B cell (primary cell): ENCODE results near the gene JAKMIP2. TPM values are rescaled to one million over a fixed set of nuclear protein-coding genes. Genes with fewer than 3 reads are reported as not detected.

ENCODE experiments used
- ATAC-seq: fragments of 200-7000 bp; cut with Tn5 transposase; one replicate; pipeline ENCODE4 v1.10.0; 2021; ENCODE audit warnings: low read depth, mild to moderate bottlenecking, moderate number of reproducible peaks, moderate library complexity
- CTCF ChIA-PET: fragments of 350-600 bp; sonication (Branson Sonifier 250); formaldehyde crosslinking; loops from one replicate; lab custom pipeline; 2021; ENCODE audit warnings: antibody characterized with exemption, inconsistent platforms; lab: Charles Lee
- POLR2A ChIA-PET: fragments of 350-600 bp; sonication (Branson Sonifier 250); formaldehyde crosslinking; loops from one replicate; lab custom pipeline; 2021; ENCODE audit warnings: antibody characterized with exemption; lab: Charles Lee
- DNase-seq: peaks from one replicate; pipeline ENCODE4 v3.0.0; 2013
- H2AFZ ChIP-seq: 2 replicates; pipeline ENCODE4 v1.6.1; 2012; ENCODE audit warnings: mild to moderate bottlenecking, low read depth, low read length; ENCODE audit not compliant: insufficient read depth, poor library complexity, severe bottlenecking
- H3K27ac ChIP-seq, 2 donors: 1 replicate in 1 of 2; 2 replicates in 1 of 2; pipeline ENCODE4 v1.5.1; 2012 to 2013; ENCODE audit warnings: low read length in 2 of 2, mild to moderate bottlenecking in 2 of 2, moderate library complexity in 1 of 2
- H3K27me3 ChIP-seq, 4 experiments: fragments of 200-600 bp in 1 of 4; sonication (generic) in 1 of 4; replicated peaks in 1 of 4; 1 replicate in 2 of 4; 2 replicates in 2 of 4; pipeline versions ENCODE4 v1.6.1 to v1.7.0; 2013 to 2016; ENCODE audit warnings: low read length in 3 of 4, mild to moderate bottlenecking in 2 of 4, mixed read lengths in 1 of 4, moderate library complexity in 1 of 4; ENCODE audit not compliant: insufficient read depth in 4 of 4, control insufficient read depth in 3 of 4; ENCODE audit errors: control extremely low read depth in 1 of 4
- H3K36me3 ChIP-seq, 2 experiments: replicated peaks in 1 of 2; 1 replicate in 1 of 2; 2 replicates in 1 of 2; pipeline versions ENCODE4 v1.6.1 to v1.7.1; 2013; ENCODE audit warnings: low read length in 1 of 2; ENCODE audit not compliant: insufficient read depth in 2 of 2, control insufficient read depth in 1 of 2; ENCODE audit errors: control extremely low read depth in 1 of 2, extremely low read depth in 1 of 2
- H3K4me1 ChIP-seq, 2 donors: fragments of 200-600 bp in 1 of 2; sonication (generic) in 1 of 2; 1 replicate in 1 of 2; 2 replicates in 1 of 2; pipeline versions ENCODE4 v1.5.1 to v1.6.1; 2013 to 2017; ENCODE audit warnings: low read length in 2 of 2; ENCODE audit not compliant: control insufficient read depth in 2 of 2, insufficient read depth in 2 of 2
- H3K4me2 ChIP-seq: replicated peaks from 2 replicates; pipeline ENCODE3; 2012; ENCODE audit warnings: mild to moderate bottlenecking, low read depth, low read length; ENCODE audit not compliant: poor library complexity, severe bottlenecking
- H3K4me3 ChIP-seq, 5 experiments: fragments of 200-600 bp in 1 of 5; sonication (generic) in 1 of 5; 1 replicate in 3 of 5; 2 replicates in 2 of 5; pipeline versions ENCODE4 v1.5.1 to v1.7.0; 2011 to 2016; ENCODE audit warnings: low read length in 4 of 5, mild to moderate bottlenecking in 4 of 5, low read depth in 2 of 5, control low read depth in 1 of 5, moderate library complexity in 1 of 5; ENCODE audit not compliant: insufficient read depth in 1 of 5; ENCODE audit errors: control extremely low read depth in 1 of 5, extremely low read depth in 1 of 5
- H3K79me2 ChIP-seq: fragments of 200-600 bp; sonication (generic); one replicate; pipeline ENCODE4 v1.6.0; 2016; ENCODE audit warnings: low read length; ENCODE audit not compliant: control insufficient read depth, insufficient read depth
- H3K9ac ChIP-seq: fragments of 200-600 bp; sonication (generic); 2 replicates; pipeline ENCODE4 v1.6.1; 2017; ENCODE audit warnings: mild to moderate bottlenecking, low read length, moderate library complexity
- H3K9me3 ChIP-seq, 3 donors: one replicate each; pipeline versions ENCODE4 v1.6.1 to v1.7.1; 2013; ENCODE audit warnings: low read length in 2 of 3; ENCODE audit not compliant: control insufficient read depth in 2 of 3, insufficient read depth in 1 of 3; ENCODE audit errors: control extremely low read depth in 1 of 3
- H4K20me1 ChIP-seq: 2 replicates; pipeline ENCODE4 v1.6.0; 2012; ENCODE audit warnings: mild to moderate bottlenecking, low read length; ENCODE audit not compliant: insufficient read depth, control insufficient read depth, poor library complexity, severe bottlenecking
- H3K27ac Mint-ChIP-seq: one replicate; pipeline ENCODE4 v1.8.0; 2021; ENCODE audit warnings: mixed read lengths
- H3K27me3 Mint-ChIP-seq: one replicate; pipeline ENCODE4 v1.8.0; 2021; ENCODE audit warnings: mixed read lengths
- H3K4me1 Mint-ChIP-seq: one replicate; pipeline ENCODE4 v1.8.0; 2021; ENCODE audit warnings: mixed read lengths
- H3K4me3 Mint-ChIP-seq: one replicate; pipeline ENCODE4 v1.8.0; 2021; ENCODE audit warnings: mixed read lengths
- H3K9me3 Mint-ChIP-seq: one replicate; pipeline ENCODE4 v1.8.0; 2022; ENCODE audit warnings: mixed read lengths; ENCODE audit not compliant: insufficient read depth
- EZH2 ChIP-seq: IDR thresholded peaks from 2 replicates; pipeline ENCODE4 v1.6.1; 2012; ENCODE audit warnings: borderline replicate concordance, low read depth, mild to moderate bottlenecking, moderate library complexity, low read length; ENCODE audit not compliant: insufficient read depth, poor library complexity, severe bottlenecking
- WGBS: methylation state at CpG from one replicate; pipeline ENCODE4 v1.1.5; 2013; ENCODE audit warnings: missing lambda C conversion rate; ENCODE audit not compliant: insufficient coverage; 5-methylcytosine and 5-hydroxymethylcytosine counted together
- intact Hi-C: fragments of 100-400 bp; cut with micrococcal nuclease; formaldehyde crosslinking; loops from one replicate; pipeline ENCODE4 v1.10.0; 2022
- polyA plus RNA-seq: library from polyadenylated mRNA; depleted of rRNA; stranded (reverse); fragments of >200 nt; gene quantifications from 2 replicates; pipeline ENCODE4 v1.2.3, GENCODE V29; 2012
- total RNA-seq, 2 donors: library from RNA; stranded (reverse); fragments of 120-200 nt in 1 of 2; gene quantifications; 1 replicate in 1 of 2; 2 replicates in 1 of 2; pipeline versions ENCODE4 v1.2.3 to v1.2.4, GENCODE V29; 2013 to 2022
- TF ChIP-seq, protein P1 (sequence below): fragments of 200-600 bp; IDR thresholded peaks from one replicate; pipeline ENCODE4 v1.8.0; 2022; ENCODE audit warnings: antibody characterized with exemption, mild to moderate bottlenecking

JAKMIP2 gene
- total and polyA plus RNA-seq, 2 donors (not counting 1 experiment from before 2014, with no cell fraction given): 0.24 to 4.1 TPM

DNA sequence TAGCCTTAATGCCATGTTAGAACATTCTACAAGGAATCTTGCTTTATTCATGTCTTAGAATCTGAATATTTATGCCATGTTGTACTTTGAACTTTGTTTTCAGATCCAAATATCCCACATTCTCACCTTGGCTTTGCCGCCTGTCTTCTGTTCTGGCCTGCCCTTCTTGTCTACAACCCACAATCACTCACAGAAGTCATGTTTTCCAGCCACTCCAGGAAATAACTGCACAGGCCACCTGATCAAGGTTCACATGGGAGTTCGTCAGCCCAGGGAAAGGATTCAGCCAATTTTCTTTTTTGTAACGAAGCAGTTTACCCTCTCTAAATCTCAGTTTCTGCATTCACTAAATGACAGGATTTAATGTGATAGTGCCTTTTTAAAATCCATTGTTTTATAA, 70.5 kb downstream of the JAKMIP2 start:
- ATAC-seq: no peak
- Histone ChIP-seq H4K20me1 (no peaks in the 10 kb centered on the region), H3K4me1 (no peaks in the 10 kb centered on the region), H2AFZ (no peak overlapping the region), H3K36me3 (no peaks in the 10 kb centered on the region), H3K4me2 (no peak overlapping the region), H3K27me3 (no peaks in the 10 kb centered on the region), H3K9ac (no peak overlapping the region), H3K27ac (no peak overlapping the region), H3K79me2 (no peaks in the 10 kb centered on the region), H3K9me3 (no peaks in the 10 kb centered on the region), H3K4me3 (no peak overlapping the region)
- peaks cover 4% of the 10 kb centered on the region for H3K4me1 Mint-ChIP-seq
- DNase-seq: no peak
- intact Hi-C loops: no loop called here
- TF ChIP-seq EZH2: no peak
- TF ChIP-seq, protein P1, sequence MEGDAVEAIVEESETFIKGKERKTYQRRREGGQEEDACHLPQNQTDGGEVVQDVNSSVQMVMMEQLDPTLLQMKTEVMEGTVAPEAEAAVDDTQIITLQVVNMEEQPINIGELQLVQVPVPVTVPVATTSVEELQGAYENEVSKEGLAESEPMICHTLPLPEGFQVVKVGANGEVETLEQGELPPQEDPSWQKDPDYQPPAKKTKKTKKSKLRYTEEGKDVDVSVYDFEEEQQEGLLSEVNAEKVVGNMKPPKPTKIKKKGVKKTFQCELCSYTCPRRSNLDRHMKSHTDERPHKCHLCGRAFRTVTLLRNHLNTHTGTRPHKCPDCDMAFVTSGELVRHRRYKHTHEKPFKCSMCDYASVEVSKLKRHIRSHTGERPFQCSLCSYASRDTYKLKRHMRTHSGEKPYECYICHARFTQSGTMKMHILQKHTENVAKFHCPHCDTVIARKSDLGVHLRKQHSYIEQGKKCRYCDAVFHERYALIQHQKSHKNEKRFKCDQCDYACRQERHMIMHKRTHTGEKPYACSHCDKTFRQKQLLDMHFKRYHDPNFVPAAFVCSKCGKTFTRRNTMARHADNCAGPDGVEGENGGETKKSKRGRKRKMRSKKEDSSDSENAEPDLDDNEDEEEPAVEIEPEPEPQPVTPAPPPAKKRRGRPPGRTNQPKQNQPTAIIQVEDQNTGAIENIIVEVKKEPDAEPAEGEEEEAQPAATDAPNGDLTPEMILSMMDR: no peak
- H3K9me3 Mint-ChIP-seq: no peaks in the 10 kb centered on the region
- no peak overlapping the region for H3K4me3 Mint-ChIP-seq
- POLR2A ChIA-PET: no interaction called here
- CTCF ChIA-PET: no interaction called here
- no peaks in the 10 kb centered on the region for H3K27me3 Mint-ChIP-seq
- 100% methylated on average over 1 of the region's 3 CpGs for WGBS
- H3K27ac Mint-ChIP-seq: no peak overlapping the region

DNA sequence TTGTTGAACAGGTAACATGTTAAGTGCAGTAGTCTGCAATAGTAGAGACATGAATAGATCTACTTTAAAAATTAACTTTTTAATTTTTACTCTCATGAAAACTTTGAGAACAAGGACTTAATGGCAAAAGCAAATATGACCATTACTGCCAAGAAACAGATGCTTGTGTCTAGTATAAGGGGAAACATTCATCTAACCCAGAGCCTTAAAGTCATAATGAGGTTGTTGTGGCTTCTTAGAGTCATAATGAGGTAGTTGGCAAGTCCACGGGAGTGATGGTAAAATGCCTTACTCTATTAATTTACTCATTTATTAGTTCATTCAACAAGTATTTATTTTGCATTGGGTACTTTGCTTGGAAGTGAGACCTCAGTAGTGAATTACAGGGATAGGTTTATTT, 71.5 kb downstream of the JAKMIP2 start:
- WGBS: no CpG with 5 or more reads among the region's 1 CpG
- no peak overlapping the region for H3K4me3 Mint-ChIP-seq
- no peak overlapping the region for H3K4me2 ChIP-seq

More for the DNA sequence above, 71.5 kb downstream of the JAKMIP2 start:
- no peak overlapping the region for H3K27ac ChIP-seq
- H3K4me1 ChIP-seq: no peaks in the 10 kb centered on the region
- Mint-ChIP-seq H3K27me3 (no peaks in the 10 kb centered on the region), H3K9me3 (no peaks in the 10 kb centered on the region), H3K4me1 (peaks cover 4% of the 10 kb centered on the region), H3K27ac (no peak overlapping the region)
- TF ChIP-seq, protein P1: no peak
- no peak for ATAC-seq
- no peaks in the 10 kb centered on the region for H3K79me2 ChIP-seq
- CTCF ChIA-PET: no interaction called here
- no peak overlapping the region for H3K4me3 ChIP-seq
- no peaks in the 10 kb centered on the region for H3K36me3 ChIP-seq
- H2AFZ ChIP-seq: no peak overlapping the region
- DNase-seq: no peak
- H3K9me3 ChIP-seq: no peaks in the 10 kb centered on the region
- intact Hi-C loops: no loop called here
- H3K27me3 ChIP-seq: no peaks in the 10 kb centered on the region
- H3K9ac ChIP-seq: no peak overlapping the region
- POLR2A ChIA-PET: no interaction called here
- H4K20me1 ChIP-seq: no peaks in the 10 kb centered on the region
